DOHH2 (cell line): ENCODE results near the gene REG3A.

Source experiments
- H3F3A ChIP-seq: fragments of 200-600 bp; sonication (generic), shearing (Covaris generic); 2 replicates; pipeline ENCODE4 v1.6.0; 2016; ENCODE audit warnings: antibody characterized with exemption, mild to moderate bottlenecking; ENCODE audit not compliant: control insufficient read depth, insufficient read depth
- H3K27ac ChIP-seq: fragments of 200-600 bp; sonication (generic); 2 replicates; pipeline ENCODE4 v1.5.1; 2014; ENCODE audit warnings: low read depth, mild to moderate bottlenecking, low read length, moderate library complexity
- H3K27me3 ChIP-seq: fragments of 200-600 bp; sonication (generic); 2 replicates; pipeline ENCODE4 v1.6.1; 2014; ENCODE audit warnings: mild to moderate bottlenecking, low read length, mixed read lengths; ENCODE audit not compliant: control insufficient read depth
- H3K36me3 ChIP-seq: fragments of 200-600 bp; sonication (generic); 2 replicates; pipeline ENCODE4 v1.6.1; 2014; ENCODE audit warnings: mild to moderate bottlenecking, low read length, moderate library complexity, mixed read lengths; ENCODE audit not compliant: control insufficient read depth
- H3K4me1 ChIP-seq: fragments of 200-600 bp; sonication (generic); 2 replicates; pipeline ENCODE4 v1.6.1; 2014; ENCODE audit warnings: mild to moderate bottlenecking, low read length, mixed read lengths; ENCODE audit not compliant: control insufficient read depth
- H3K4me2 ChIP-seq: fragments of 200-600 bp; sonication (generic); 2 replicates; pipeline ENCODE4 v1.6.0; 2014; ENCODE audit warnings: mild to moderate bottlenecking, low read length, moderate library complexity
- H3K4me3 ChIP-seq: fragments of 200-600 bp; sonication (generic); 2 replicates; pipeline ENCODE4 v1.5.1; 2014; ENCODE audit warnings: mild to moderate bottlenecking, low read length, mixed read lengths
- H3K79me2 ChIP-seq: fragments of 200-600 bp; sonication (generic); 2 replicates; pipeline ENCODE4 v1.6.1; 2014; ENCODE audit warnings: mild to moderate bottlenecking, low read length, mixed read lengths; ENCODE audit not compliant: control insufficient read depth
- H3K9me2 ChIP-seq: fragments of 200-600 bp; sonication (generic); replicated peaks from 2 replicates; pipeline ENCODE4 v1.6.1; 2014; ENCODE audit warnings: mild to moderate bottlenecking, low read length, mixed read lengths; ENCODE audit not compliant: control insufficient read depth
- H3K9me3 ChIP-seq: fragments of 200-600 bp; sonication (generic); 2 replicates; pipeline ENCODE4 v1.6.1; 2014; ENCODE audit warnings: antibody characterized with exemption, low read length, mixed read lengths; ENCODE audit not compliant: control insufficient read depth, insufficient read depth
- H4K20me1 ChIP-seq: fragments of 200-600 bp; sonication (generic); 2 replicates; pipeline ENCODE4 v1.6.0; 2014; ENCODE audit warnings: low read depth, mild to moderate bottlenecking, antibody characterized with exemption, low read length, moderate library complexity; ENCODE audit not compliant: control insufficient read depth, insufficient read depth
- EZH2phosphoT487 ChIP-seq: fragments of 200-600 bp; sonication (generic); IDR thresholded peaks from 2 replicates; pipeline ENCODE4 v1.6.1; 2017; ENCODE audit warnings: borderline replicate concordance, mild to moderate bottlenecking, antibody characterized with exemption, low read length, moderate library complexity, mixed read lengths
- TF ChIP-seq, protein P1 (sequence below): fragments of 200-600 bp; sonication (generic); IDR thresholded peaks from one replicate; pipeline ENCODE4 v1.5.1; 2014; ENCODE audit warnings: antibody characterized with exemption, mild to moderate bottlenecking, low read depth, low read length; ENCODE audit not compliant: poor library complexity, severe bottlenecking

The REG3A gene

DNA sequence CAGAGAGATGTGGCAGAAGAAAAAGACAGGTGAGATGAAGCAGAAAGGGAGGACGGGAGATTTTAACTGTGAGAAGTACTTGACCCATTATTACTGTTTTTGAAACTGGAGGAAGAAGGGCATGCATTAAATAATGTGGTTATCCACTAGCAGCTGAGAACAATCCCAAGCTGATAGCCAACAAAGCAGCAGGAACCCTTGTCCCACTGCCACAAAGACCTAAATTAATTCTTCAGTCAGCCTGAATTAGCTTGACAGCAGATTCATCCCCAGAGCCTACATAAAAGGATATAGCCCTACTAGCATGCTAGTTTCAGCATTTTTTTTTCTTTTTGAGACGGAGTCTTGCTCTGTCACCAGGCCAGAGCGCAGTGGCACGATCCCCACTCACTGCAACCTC, 19.5 kb upstream of the REG3A start:
- Histone ChIP-seq H3K27ac (no peak overlapping the region), H3K9me2 (no peaks in the 10 kb centered on the region), H3K27me3 (no peaks in the 10 kb centered on the region), H3K9me3 (no peaks in the 10 kb centered on the region), H4K20me1 (no peaks in the 10 kb centered on the region), H3F3A (no peaks in the 10 kb centered on the region), H3K4me3 (no peak overlapping the region), H3K36me3 (no peaks in the 10 kb centered on the region), H3K4me1 (no peaks in the 10 kb centered on the region), H3K4me2 (no peak overlapping the region), H3K79me2 (no peaks in the 10 kb centered on the region)
- TF ChIP-seq, protein P1, sequence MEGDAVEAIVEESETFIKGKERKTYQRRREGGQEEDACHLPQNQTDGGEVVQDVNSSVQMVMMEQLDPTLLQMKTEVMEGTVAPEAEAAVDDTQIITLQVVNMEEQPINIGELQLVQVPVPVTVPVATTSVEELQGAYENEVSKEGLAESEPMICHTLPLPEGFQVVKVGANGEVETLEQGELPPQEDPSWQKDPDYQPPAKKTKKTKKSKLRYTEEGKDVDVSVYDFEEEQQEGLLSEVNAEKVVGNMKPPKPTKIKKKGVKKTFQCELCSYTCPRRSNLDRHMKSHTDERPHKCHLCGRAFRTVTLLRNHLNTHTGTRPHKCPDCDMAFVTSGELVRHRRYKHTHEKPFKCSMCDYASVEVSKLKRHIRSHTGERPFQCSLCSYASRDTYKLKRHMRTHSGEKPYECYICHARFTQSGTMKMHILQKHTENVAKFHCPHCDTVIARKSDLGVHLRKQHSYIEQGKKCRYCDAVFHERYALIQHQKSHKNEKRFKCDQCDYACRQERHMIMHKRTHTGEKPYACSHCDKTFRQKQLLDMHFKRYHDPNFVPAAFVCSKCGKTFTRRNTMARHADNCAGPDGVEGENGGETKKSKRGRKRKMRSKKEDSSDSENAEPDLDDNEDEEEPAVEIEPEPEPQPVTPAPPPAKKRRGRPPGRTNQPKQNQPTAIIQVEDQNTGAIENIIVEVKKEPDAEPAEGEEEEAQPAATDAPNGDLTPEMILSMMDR, result no peak
- no peak for TF ChIP-seq EZH2phosphoT487

DNA sequence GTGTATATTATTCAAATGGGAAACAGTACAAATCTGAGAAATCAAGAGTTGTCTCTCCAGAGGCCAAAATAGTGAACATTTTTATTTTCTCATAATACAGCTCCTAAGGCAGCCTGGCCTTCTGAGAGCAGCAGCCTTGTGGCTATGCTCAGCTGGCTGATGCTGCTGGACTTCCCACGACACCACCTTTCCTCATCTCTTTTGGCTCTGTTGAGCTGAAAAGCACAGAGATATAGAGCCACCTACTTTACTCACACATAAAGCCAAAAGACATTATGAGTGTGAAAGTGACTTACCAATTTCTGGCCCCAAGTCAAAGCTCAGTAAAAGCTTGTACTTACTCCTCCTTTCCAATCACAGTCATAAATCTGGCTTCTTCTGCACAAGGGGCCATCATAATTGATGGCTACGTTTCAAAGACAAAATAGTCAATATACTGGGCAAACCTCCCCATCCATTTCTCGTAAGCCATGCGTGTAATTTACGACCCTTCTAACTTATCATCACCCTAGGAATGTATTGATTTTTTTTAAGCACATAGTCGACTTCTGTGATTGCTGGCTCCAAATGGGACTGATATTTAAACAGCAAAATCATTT, 18.6 kb upstream of the REG3A start:
- no peaks in the 10 kb centered on the region for H3K4me1 ChIP-seq
- no peaks in the 10 kb centered on the region for H3K79me2 ChIP-seq
- no peaks in the 10 kb centered on the region for H3K9me2 ChIP-seq
- no peaks in the 10 kb centered on the region for H4K20me1 ChIP-seq
- no peaks in the 10 kb centered on the region for H3F3A ChIP-seq
- H3K4me3 ChIP-seq, result no peak overlapping the region
- TF ChIP-seq EZH2phosphoT487, result no peak
- TF ChIP-seq, protein P1, result no peak
- H3K36me3 ChIP-seq, result no peaks in the 10 kb centered on the region
- no peaks in the 10 kb centered on the region for H3K9me3 ChIP-seq
- H3K27ac ChIP-seq, result no peak overlapping the region
- H3K4me2 ChIP-seq, result no peak overlapping the region
- H3K27me3 ChIP-seq, result no peaks in the 10 kb centered on the region

DNA sequence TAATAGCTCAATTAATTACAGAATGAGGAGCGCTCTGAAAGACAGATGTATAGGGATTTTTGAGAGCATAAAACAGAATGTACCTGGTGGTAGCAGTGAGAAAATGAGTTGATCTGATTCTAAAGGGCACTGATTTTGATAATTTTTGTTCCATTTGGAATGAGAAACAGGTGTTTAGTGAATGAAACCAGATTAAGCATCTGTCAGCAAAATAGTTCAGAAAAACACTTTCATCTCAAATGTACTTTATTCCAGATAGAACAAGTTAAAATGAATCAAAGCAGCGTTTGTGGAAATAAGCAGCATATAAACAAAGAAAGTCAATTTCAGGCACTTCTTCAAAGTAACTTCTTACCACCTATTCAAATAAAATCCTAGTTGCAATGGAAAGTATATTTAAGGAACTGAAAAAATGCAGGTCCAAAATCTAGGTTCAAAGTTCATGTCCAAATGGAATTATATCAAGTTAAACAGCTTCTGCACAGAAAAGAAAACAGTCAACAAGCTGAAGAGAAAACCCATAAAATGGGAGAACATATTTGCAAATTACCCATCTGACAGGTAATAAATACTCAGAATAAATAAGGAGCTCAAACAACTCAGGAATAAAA, 11.9 kb upstream of the REG3A start:
- Histone ChIP-seq H4K20me1 (no peaks in the 10 kb centered on the region), H3K36me3 (no peaks in the 10 kb centered on the region), H3K4me3 (no peak overlapping the region), H3F3A (no peaks in the 10 kb centered on the region), H3K27ac (no peak overlapping the region), H3K79me2 (no peaks in the 10 kb centered on the region), H3K9me3 (no peaks in the 10 kb centered on the region; the same call in 1 of the 2 replicates), H3K4me1 (no peaks in the 10 kb centered on the region), H3K9me2 (no peaks in the 10 kb centered on the region), H3K4me2 (no peak overlapping the region), H3K27me3 (no peaks in the 10 kb centered on the region)
- no peak for TF ChIP-seq EZH2phosphoT487
- TF ChIP-seq, protein P1, result no peak
